Naive thymus-derived CD4-positive, alpha-beta T cell (primary cell): ENCODE results near the gene RAB33A. TPM values are rescaled to one million over a fixed set of nuclear protein-coding genes. Genes with fewer than 3 reads are reported as not detected.

Source experiments
- ATAC-seq: fragments of 150-1000 bp; cut with Tn5 transposase; 2 replicates; pipeline ENCODE4 v1.10.0; 2021; ENCODE audit warnings: mild to moderate bottlenecking, moderate library complexity
- CTCF ChIA-PET: fragments of 350-600 bp; sonication (Branson Sonifier 250); formaldehyde crosslinking; loops from one replicate; lab custom pipeline; 2021; ENCODE audit warnings: antibody characterized with exemption; lab: Charles Lee
- POLR2A ChIA-PET: fragments of 350-600 bp; sonication (Branson Sonifier 250); formaldehyde crosslinking; loops from one replicate; lab custom pipeline; 2021; ENCODE audit warnings: antibody characterized with exemption, inconsistent platforms; lab: Charles Lee
- DNase-seq, 9 donors: peaks; one replicate each; pipeline versions ENCODE4 v3.0.0 to v3.0.0-alpha.2; 2020 to 2022; ENCODE audit warnings: mixed read lengths in 1 of 9
- H3K27ac ChIP-seq: one replicate; pipeline ENCODE4 v1.7.0; 2013; ENCODE audit warnings: mild to moderate bottlenecking, low read depth, low read length, moderate library complexity
- H3K27me3 ChIP-seq, 2 donors: one replicate each; pipeline ENCODE4 v1.7.0; 2013; ENCODE audit warnings: low read length in 2 of 2, mild to moderate bottlenecking in 2 of 2, moderate library complexity in 2 of 2; ENCODE audit not compliant: control insufficient read depth in 2 of 2, insufficient read depth in 2 of 2
- H3K36me3 ChIP-seq, 3 experiments: 1 replicate in 2 of 3; 2 replicates in 1 of 3; pipeline ENCODE4 v1.7.0; 2013; ENCODE audit warnings: low read length in 3 of 3, mild to moderate bottlenecking in 3 of 3, moderate library complexity in 1 of 3; ENCODE audit not compliant: insufficient read depth in 3 of 3, control insufficient read depth in 2 of 3
- H3K4me1 ChIP-seq, 2 donors: one replicate each; pipeline ENCODE4 v1.7.0; 2013; ENCODE audit warnings: low read length in 2 of 2, mild to moderate bottlenecking in 2 of 2, moderate library complexity in 1 of 2; ENCODE audit not compliant: control insufficient read depth in 2 of 2, insufficient read depth in 2 of 2
- H3K4me3 ChIP-seq: 2 replicates; pipeline ENCODE4 v1.7.0; 2013; ENCODE audit warnings: mild to moderate bottlenecking, low read length
- H3K9me3 ChIP-seq, 3 experiments: 1 replicate in 2 of 3; 2 replicates in 1 of 3; pipeline ENCODE4 v1.7.0; 2013; ENCODE audit warnings: low read length in 3 of 3; ENCODE audit not compliant: control insufficient read depth in 2 of 3
- H3K27ac Mint-ChIP-seq, 9 donors: one replicate each; pipeline ENCODE4 v1.8.0; 2020 to 2022; ENCODE audit warnings: mixed read lengths in 9 of 9, mild to moderate bottlenecking in 8 of 9, moderate library complexity in 5 of 9, inconsistent platforms in 2 of 9
- H3K27me3 Mint-ChIP-seq, 5 donors: one replicate each; pipeline ENCODE4 v1.8.0; 2021 to 2022; ENCODE audit warnings: mixed read lengths in 5 of 5, mild to moderate bottlenecking in 1 of 5
- H3K36me3 Mint-ChIP-seq, 5 donors: one replicate each; pipeline ENCODE4 v1.8.0; 2020 to 2022; ENCODE audit warnings: mixed read lengths in 5 of 5, mild to moderate bottlenecking in 3 of 5, inconsistent platforms in 1 of 5
- H3K4me1 Mint-ChIP-seq, 7 donors: one replicate each; pipeline ENCODE4 v1.8.0; 2020 to 2022; ENCODE audit warnings: mixed read lengths in 7 of 7, mild to moderate bottlenecking in 3 of 7, inconsistent platforms in 1 of 7
- H3K4me3 Mint-ChIP-seq, 10 donors: one replicate each; pipeline ENCODE4 v1.8.0; 2020 to 2022; ENCODE audit warnings: mild to moderate bottlenecking in 10 of 10, mixed read lengths in 10 of 10, moderate library complexity in 6 of 10, inconsistent platforms in 2 of 10
- H3K9me3 Mint-ChIP-seq, 11 donors: one replicate each; pipeline ENCODE4 v1.8.0; 2020 to 2022; ENCODE audit warnings: mixed read lengths in 11 of 11, mild to moderate bottlenecking in 4 of 11, inconsistent platforms in 1 of 11, moderate library complexity in 1 of 11
- intact Hi-C, 2 donors: fragments of 100-400 bp; cut with micrococcal nuclease; formaldehyde crosslinking; loops; one replicate each; pipeline ENCODE4 v1.15.1; 2023
- polyA plus RNA-seq, 2 donors: library from polyadenylated mRNA; unstranded; fragments of 300-500 nt; fragmentation: Illumina TruSeq; gene quantifications; one replicate each; pipeline ENCODE4 v1.2.3, GENCODE V29; 2021
- total RNA-seq, 6 experiments: library from RNA in 5 of 6; stranded (reverse) in 5 of 6; gene quantifications; 1 replicate in 5 of 6; 2 replicates in 1 of 6; pipeline ENCODE4 v1.2.3 and lab custom pipeline; 2021 to 2026

Gene RAB33A
- total and polyA plus RNA-seq, 7 experiments from 2014 or later, result 2.9 to 25.6 (median 11.9) TPM

GRCh38 chrX:130184857-130185256 lies 13.1 kb downstream of the RAB33A start:
- CTCF ChIA-PET, result no interaction called here
- intact Hi-C loops, result no loop called here
- peak overlapping the region in 4 of 9 donors; percentile 3 to 82 (median 50) for H3K27ac Mint-ChIP-seq
- POLR2A ChIA-PET, result interaction anchor here (1.8 kb wide), 1 partner anchor 13 kb away, joined by 7 read pairs; the partner anchor contains the start of gene RAB33A
- H3K4me1 Mint-ChIP-seq, result peaks cover 7 to 28% (median 17%) of the 10 kb centered on the region in 7 donors
- H3K9me3 ChIP-seq, result no peaks in the 10 kb centered on the region
- H3K4me1 ChIP-seq, result peaks cover 6 to 13% of the 10 kb centered on the region in 2 donors
- no peaks in the 10 kb centered on the region for H3K27me3 Mint-ChIP-seq
- H3K4me3 Mint-ChIP-seq, result no peak overlapping the region
- no peaks in the 10 kb centered on the region for H3K36me3 ChIP-seq
- no peaks in the 10 kb centered on the region for H3K27me3 ChIP-seq
- H3K9me3 Mint-ChIP-seq, result peaks cover 0 to 2% (median 0%) of the 10 kb centered on the region in 11 donors
- DNase-seq, result no peak
- no peak for ATAC-seq
- H3K4me3 ChIP-seq, result no peak overlapping the region
- no peak overlapping the region for H3K27ac ChIP-seq
- peaks cover 0 to 3% (median 0%) of the 10 kb centered on the region in 5 donors for H3K36me3 Mint-ChIP-seq

DNA sequence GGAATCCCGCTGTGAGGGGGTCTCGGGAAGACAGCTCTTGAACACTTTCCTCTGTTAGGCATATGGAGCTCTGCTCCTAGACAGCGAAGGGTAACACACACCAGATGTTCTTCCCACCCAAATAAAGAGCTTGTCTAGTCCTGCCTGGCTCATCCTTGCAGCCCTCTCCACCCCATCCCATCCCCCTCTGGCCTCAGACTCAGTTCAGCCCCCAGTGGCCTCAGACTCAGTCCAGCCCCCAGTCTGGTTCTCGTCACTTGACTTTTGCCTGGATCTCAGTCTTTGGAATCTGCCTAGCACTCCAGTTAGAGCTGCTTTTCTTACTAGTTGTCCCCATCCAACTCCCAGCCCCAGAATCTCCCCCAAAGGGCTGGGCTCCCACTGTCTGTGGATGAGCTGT lies 14.9 kb downstream of the RAB33A start:
- ChIA-PET POLR2A (interaction anchor here (1.6 kb wide), 1 partner anchor 15 kb away, joined by 10 read pairs; the partner anchor contains the start of gene RAB33A), CTCF (no interaction called here)
- Mint-ChIP-seq H3K4me1 (peaks cover 3 to 26% (median 13%) of the 10 kb centered on the region in 7 donors), H3K9me3 (peaks cover 0 to 2% (median 0%) of the 10 kb centered on the region in 11 donors), H3K27me3 (no peaks in the 10 kb centered on the region), H3K4me3 (no peak overlapping the region), H3K36me3 (peaks cover 0 to 3% (median 0%) of the 10 kb centered on the region in 5 donors), H3K27ac (peak overlapping the region in 1 of 9 donors; percentile 43)
- no peak overlapping the region for H3K27ac ChIP-seq
- no peaks in the 10 kb centered on the region for H3K9me3 ChIP-seq
- no peaks in the 10 kb centered on the region for H3K27me3 ChIP-seq
- no peaks in the 10 kb centered on the region for H3K36me3 ChIP-seq
- ATAC-seq (no peak), DNase-seq (no peak)
- H3K4me3 ChIP-seq, result no peak overlapping the region
- peaks cover 6 to 13% of the 10 kb centered on the region in 2 donors for H3K4me1 ChIP-seq
- intact Hi-C loops, result no loop called here

DNA sequence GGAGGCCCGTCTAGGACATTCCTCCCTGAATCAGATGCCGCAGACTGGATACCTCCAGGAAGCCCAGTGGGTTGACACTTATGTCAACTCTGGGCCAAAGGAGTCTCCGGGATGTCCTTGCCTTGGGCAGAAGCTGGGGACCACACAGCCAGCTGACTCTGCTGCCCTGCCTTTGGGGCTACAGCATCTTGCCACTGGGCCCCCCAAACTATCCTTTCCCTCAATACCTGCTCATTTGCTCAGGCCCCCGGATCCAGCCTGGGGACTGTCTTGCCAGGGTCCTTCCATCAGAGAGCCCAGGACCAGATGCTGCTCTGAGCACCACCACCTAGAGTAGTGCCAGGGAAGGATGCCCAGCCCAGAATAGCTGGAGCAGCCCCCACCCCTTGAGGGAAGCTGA lies 19.0 kb downstream of the RAB33A start:
- Histone ChIP-seq H3K27ac (no peak overlapping the region), H3K27me3 (no peaks in the 10 kb centered on the region), H3K4me1 (no peaks in the 10 kb centered on the region), H3K4me3 (no peak overlapping the region), H3K36me3 (no peaks in the 10 kb centered on the region), H3K9me3 (no peaks in the 10 kb centered on the region)
- Mint-ChIP-seq H3K4me1 (peaks cover under 1 to 6% (median 2%) of the 10 kb centered on the region in 7 donors), H3K4me3 (no peak overlapping the region), H3K9me3 (peaks cover 0 to 2% (median 0%) of the 10 kb centered on the region in 11 donors), H3K36me3 (no peaks in the 10 kb centered on the region), H3K27me3 (no peaks in the 10 kb centered on the region), H3K27ac (no peak overlapping the region)
- DNase-seq (no peak), ATAC-seq (no peak)
- ChIA-PET CTCF (interaction anchor here (1.0 to 3.0 kb wide), 4 partner anchors 69 to 114 kb away, joined by 3 to 18 read pairs (median 8); no protein-coding TSS in a partner anchor), POLR2A (no interaction called here)
- intact Hi-C loops, result loop anchor here in 1 of 2 donors (5.0 kb wide), 2 partner anchors 48 to 584 kb away; no protein-coding TSS in a partner anchor

DNA sequence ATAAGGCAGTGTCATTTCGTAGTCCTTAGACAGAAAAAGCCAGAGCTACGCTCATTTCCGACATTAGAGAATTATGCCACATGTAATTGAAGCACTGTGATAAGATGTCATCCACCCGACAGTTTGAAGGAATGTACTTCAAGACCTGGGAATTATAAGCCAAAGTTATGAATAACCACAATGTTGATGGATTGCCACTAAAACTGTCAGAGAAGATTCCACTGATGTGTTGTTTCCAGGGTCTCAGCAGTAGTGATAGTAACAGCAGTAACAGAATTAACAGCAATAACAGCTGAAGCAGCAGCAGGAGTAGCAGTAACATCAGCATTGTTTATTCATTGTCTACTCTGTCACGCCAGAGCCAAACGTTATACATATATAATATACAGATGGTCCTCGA lies 24.7 kb downstream of the RAB33A start:
- intact Hi-C loops, result no loop called here
- no peaks in the 10 kb centered on the region for H3K4me1 ChIP-seq
- H3K36me3 ChIP-seq, result no peaks in the 10 kb centered on the region
- ATAC-seq (no peak), DNase-seq (no peak)
- H3K36me3 Mint-ChIP-seq, result no peaks in the 10 kb centered on the region
- ChIA-PET POLR2A (no interaction called here), CTCF (interaction anchor here (3.0 kb wide), 1 partner anchor 117 kb away, joined by 13 read pairs; no protein-coding TSS in a partner anchor)
- no peaks in the 10 kb centered on the region for H3K9me3 ChIP-seq
- peak overlapping the region in 1 of 9 donors; percentile 38 for H3K27ac Mint-ChIP-seq
- H3K9me3 Mint-ChIP-seq, result no peaks in the 10 kb centered on the region
- no peaks in the 10 kb centered on the region for H3K27me3 ChIP-seq
- H3K4me1 Mint-ChIP-seq, result peaks cover 0 to 4% (median 0%) of the 10 kb centered on the region in 7 donors
- no peak overlapping the region for H3K4me3 ChIP-seq
- H3K4me3 Mint-ChIP-seq, result no peak overlapping the region
- no peaks in the 10 kb centered on the region for H3K27me3 Mint-ChIP-seq
- H3K27ac ChIP-seq, result no peak overlapping the region

DNA sequence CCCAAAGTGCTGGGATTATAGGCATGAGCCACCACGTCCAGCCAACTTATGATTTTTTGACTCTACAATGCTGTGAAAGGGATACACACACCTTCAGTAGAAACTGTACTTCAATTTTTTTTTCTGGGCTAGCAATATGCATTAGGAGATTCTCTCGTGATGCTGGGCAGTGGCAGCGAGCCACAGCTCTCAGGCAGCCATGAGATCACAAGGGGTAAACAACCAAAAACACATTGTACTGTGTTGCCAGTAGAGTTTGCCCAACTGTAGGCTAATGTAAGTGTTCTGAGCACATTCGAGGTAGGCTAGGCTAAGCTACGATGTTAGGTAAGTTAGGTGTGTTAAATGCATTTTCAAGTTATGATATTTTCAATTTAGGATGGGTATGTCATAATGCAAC lies 25.7 kb downstream of the RAB33A start:
- H3K36me3 Mint-ChIP-seq, result no peaks in the 10 kb centered on the region
- POLR2A ChIA-PET, result no interaction called here
- no peak overlapping the region for H3K27ac ChIP-seq
- no peaks in the 10 kb centered on the region for H3K36me3 ChIP-seq
- H3K4me1 Mint-ChIP-seq, result peaks cover 0 to under 1% (median 0%) of the 10 kb centered on the region in 7 donors
- DNase-seq, result no peak
- H3K27me3 Mint-ChIP-seq, result no peaks in the 10 kb centered on the region
- H3K4me3 ChIP-seq, result no peak overlapping the region
- no peak overlapping the region for H3K4me3 Mint-ChIP-seq
- no peak for ATAC-seq
- CTCF ChIA-PET, result interaction anchor here (0.6 kb wide), 2 partner anchors 64 to 233 kb away, joined by 3 to 5 read pairs; no protein-coding TSS in a partner anchor
- no peaks in the 10 kb centered on the region for H3K9me3 ChIP-seq
- no peak overlapping the region for H3K27ac Mint-ChIP-seq
- H3K27me3 ChIP-seq, result no peaks in the 10 kb centered on the region
- intact Hi-C loops, result no loop called here
- H3K9me3 Mint-ChIP-seq, result no peaks in the 10 kb centered on the region
- H3K4me1 ChIP-seq, result no peaks in the 10 kb centered on the region

DNA sequence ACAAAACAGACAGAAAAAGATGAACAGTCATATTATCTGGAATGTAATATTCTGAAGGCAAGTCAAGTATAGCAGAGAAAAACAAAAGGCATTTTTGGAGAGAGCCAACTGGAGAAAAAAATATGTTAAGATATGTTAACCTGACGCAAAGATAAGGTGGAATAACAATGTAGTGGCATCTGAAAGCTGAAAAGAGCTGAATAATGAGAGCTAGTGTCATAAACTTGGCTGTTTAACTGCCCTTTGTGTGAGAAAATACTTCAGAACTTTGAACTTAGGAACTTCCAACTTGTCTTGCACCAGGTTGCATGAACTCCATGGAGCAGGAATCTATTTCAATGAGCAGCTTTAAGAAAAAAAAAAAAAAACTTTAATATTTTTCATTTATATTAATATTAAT lies 32.9 kb downstream of the RAB33A start:
- H3K4me3 Mint-ChIP-seq, result no peak overlapping the region
- H3K27me3 Mint-ChIP-seq, result no peaks in the 10 kb centered on the region
- ATAC-seq (no peak), DNase-seq (no peak)
- intact Hi-C loops, result loop anchor here in 1 of 2 donors (10.0 kb wide), 1 partner anchor 60 kb away; the partner anchor contains the start of gene ZNF280C
- Histone ChIP-seq H3K4me1 (no peaks in the 10 kb centered on the region), H3K27me3 (no peaks in the 10 kb centered on the region), H3K9me3 (no peaks in the 10 kb centered on the region), H3K27ac (no peak overlapping the region), H3K4me3 (no peak overlapping the region), H3K36me3 (no peaks in the 10 kb centered on the region)
- no peak overlapping the region for H3K27ac Mint-ChIP-seq
- no peaks in the 10 kb centered on the region for H3K4me1 Mint-ChIP-seq
- H3K9me3 Mint-ChIP-seq, result no peaks in the 10 kb centered on the region
- ChIA-PET CTCF (no interaction called here), POLR2A (no interaction called here)
- H3K36me3 Mint-ChIP-seq, result peaks cover 0 to 8% (median 4%) of the 10 kb centered on the region in 5 donors
